ENCODE data around the gene LRRC25.

DNA sequence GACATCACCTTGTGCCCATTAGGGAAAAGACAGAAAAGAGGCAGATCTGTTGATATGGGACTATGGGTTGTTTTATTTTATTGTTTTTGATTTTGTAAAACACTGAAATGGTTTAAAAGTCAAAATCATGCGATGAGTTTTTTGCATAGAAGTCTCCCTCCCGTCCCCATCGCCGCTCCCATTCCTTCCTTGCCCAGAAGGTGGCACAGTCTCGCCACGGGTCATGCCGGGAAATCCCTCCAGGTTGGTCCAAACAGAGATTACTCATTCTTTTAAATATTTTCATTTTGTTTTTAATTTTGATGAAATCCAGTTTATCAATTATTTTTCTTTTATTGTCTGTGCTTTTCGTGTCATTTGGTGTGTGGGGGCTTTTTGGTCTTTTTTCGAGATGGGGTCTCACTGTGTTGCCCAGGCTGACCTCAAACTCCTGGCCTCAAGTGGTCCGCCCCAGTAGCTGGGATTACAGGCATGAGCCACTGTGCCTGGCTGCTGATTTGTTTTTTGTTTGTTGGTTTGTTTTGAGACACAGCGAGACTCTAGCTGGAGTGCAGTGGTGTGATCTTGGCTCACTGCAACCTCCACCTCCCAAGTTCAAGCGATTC lies 47.8 kb downstream of the LRRC25 start:
- TF ChIP-seq, protein P1, sequence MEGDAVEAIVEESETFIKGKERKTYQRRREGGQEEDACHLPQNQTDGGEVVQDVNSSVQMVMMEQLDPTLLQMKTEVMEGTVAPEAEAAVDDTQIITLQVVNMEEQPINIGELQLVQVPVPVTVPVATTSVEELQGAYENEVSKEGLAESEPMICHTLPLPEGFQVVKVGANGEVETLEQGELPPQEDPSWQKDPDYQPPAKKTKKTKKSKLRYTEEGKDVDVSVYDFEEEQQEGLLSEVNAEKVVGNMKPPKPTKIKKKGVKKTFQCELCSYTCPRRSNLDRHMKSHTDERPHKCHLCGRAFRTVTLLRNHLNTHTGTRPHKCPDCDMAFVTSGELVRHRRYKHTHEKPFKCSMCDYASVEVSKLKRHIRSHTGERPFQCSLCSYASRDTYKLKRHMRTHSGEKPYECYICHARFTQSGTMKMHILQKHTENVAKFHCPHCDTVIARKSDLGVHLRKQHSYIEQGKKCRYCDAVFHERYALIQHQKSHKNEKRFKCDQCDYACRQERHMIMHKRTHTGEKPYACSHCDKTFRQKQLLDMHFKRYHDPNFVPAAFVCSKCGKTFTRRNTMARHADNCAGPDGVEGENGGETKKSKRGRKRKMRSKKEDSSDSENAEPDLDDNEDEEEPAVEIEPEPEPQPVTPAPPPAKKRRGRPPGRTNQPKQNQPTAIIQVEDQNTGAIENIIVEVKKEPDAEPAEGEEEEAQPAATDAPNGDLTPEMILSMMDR (IDR thresholded peaks at IDR 0.05; ENCODE audit: low read depth, low read length), result peak; percentile 96
- no peak for TF ChIP-seq EZH2phosphoT487 (IDR thresholded peaks at IDR 0.05; ENCODE audit: low read depth)

Data from OCI-LY3 (cell line).